GM19468 (cell line): ENCODE data around the gene LAMA3.

Source experiments
- ATAC-seq: cut with Tn5 transposase; IDR thresholded peaks from one replicate; pipeline ENCODE4 v1.9.1; 2021; ENCODE audit warnings: mild to moderate bottlenecking, moderate library complexity, moderate number of reproducible peaks; ENCODE audit not compliant: unreplicated experiment; ENCODE audit errors: extremely low read depth

LAMA3 gene

DNA sequence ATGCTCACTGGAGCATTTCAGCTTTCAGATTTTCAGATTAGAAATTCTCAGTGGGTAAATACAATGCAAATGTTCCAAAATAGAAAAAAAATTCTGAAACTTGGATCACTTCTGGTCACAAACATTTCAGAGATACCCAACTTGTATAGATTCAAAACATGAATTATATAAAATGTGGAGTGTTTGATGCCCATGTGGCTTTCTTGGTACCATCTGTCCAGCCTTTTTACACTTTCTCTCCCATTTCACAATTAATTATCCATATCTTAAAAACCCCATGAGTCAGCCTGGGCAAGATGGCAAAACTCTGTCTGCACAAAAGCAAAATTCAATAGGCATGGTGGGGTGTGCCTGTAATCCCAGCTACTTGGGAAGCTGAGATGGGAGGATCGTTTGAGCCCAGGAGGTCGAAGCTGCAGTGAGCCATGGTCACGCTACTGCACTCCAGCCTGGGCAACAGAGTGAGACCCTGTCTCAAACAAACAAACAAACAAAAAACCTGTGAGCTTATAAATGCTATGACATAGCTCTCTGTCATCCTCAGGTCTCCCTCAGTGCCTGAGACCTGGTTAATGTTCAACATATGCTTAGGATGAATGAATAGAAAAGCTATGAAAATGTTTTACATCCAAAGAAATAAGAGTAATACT is 179.0 kb downstream of the LAMA3 start:
- no peak for ATAC-seq

GRCh38 chr18:23870676-23871380 is 181.6 kb downstream of the LAMA3 start:
- no peak for ATAC-seq

GRCh38 chr18:23871410-23871809 is 182.2 kb downstream of the LAMA3 start:
- peak; percentile 42 for ATAC-seq

DNA sequence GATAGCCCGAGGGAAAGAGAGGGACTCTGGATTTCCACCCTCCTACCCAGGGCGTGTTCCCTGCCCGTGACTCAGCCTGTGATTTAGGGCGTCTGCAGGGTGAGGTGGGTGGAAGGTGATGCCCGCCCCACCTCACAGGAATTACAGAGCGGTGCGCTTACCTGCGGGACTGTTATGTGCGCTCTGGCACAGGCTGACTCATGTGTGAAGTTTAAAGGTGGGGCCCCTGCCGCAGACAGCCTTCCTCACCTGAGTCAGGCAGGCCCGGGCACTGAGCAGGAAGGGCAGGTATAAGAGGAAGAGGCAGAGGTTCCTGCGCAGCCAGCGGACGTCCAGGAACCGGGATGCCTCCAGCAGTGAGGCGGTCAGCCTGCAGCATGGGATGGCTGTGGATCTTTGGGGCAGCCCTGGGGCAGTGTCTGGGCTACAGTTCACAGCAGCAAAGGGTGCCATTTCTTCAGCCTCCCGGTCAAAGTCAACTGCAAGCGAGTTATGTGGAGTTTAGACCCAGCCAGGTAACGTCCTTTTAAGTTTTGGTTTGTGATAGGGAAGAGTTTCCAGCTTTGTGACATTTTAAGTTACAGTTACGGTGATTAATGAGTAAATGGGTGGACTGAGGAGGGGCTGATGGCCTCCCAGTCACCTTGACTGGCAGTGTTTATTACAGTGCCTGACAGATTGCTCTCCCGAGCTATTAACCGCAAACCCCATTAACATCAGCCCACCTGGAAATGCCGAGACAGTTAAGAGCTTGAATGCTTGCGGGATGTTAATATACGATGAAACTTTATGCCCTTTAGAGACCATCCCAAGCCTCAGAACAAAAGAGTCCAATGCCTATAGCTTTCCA is 183.7 kb downstream of the LAMA3 start:
- ATAC-seq = no peak

- ATAC-seq = no peak
Observed at GRCh38 chr18:23875966-23876895, 187.0 kb downstream of the LAMA3 start.

- no peak for ATAC-seq
Observed at GRCh38 chr18:23876921-23877320, 187.7 kb downstream of the LAMA3 start.

DNA sequence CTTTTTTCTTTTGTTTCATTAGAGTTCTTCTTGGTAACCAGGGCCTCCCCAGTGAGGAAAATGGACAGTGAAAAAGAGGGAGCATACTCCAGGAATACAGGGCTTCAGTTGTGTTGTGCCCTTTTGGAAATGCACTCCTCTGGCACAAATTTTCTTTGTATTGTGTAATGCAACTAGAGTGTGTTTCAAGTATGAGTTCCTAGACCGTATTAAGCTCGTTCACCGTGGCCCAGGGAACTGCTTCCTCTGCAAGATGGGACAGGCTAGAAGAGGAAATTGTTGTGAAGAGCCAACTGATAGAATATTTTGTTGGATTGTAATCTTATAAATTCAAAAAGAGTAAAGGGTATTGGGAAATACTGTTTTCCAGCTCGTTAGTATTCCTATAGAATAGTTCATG is 188.1 kb downstream of the LAMA3 start:
- ATAC-seq = no peak

DNA sequence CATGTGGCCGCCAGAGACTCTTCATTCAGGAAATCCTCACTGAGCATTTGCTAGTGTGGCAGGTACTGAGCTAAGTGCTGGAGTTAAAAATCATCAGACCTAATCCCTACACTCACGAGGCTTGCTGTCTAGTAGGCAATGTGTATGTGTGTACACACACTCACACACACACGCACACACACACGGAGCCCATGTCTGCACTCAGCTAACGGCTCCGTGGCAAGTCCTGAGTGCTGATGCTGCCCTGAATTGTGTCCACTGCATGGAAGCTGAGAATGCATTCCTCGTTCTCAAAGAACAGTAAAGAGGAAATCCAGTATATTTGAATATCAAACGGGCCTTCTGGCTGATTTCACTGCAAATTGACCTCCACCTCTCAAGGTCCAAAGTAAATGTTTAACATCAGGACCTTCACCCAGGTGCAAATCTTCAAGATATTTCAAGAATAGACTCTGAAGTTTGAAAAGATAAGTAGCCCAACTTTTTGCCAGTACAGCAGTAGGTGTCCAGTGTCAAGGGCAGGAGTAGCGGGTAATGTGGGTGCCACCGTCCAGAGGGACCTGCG is 189.2 kb downstream of the LAMA3 start:
- no peak for ATAC-seq

DNA sequence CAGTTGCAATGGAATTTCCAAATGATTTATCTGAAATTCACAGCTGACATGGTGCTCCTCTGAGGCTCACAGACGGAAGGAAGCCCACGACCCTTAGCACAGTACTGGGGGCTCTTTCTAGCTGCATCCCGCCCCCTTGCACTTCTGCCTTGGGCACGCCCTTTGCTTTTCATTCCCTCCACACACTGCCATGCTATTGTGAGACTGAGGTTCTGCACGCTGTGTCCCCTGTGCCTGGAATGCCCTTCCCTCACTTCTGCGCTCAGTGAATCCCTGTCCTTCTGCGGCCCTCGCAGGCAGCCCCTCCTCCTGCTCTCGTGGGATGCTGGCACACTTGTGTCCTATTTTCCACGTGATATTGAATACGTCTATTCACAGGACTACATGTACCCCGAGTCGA is 189.9 kb downstream of the LAMA3 start:
- ATAC-seq = no peak

DNA sequence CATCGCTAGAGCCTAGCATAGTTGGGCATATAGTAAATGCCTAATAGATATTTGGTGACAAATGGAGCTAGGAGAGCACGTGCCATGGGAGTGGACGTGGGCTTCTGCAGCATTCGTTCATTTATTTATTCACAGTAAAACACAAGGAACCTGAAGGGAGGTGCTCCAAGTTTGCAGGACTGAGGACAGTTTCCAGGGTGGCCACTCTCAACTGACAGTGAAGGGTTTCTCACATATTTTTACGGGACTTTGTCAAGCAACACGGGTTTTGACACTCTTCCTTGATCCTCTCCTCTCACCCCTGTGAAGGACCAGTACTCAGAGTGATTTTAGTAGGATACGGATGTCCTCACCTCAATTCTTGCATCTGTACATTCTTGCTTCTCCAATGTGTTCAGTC is 190.3 kb downstream of the LAMA3 start:
- ATAC-seq = no peak

DNA sequence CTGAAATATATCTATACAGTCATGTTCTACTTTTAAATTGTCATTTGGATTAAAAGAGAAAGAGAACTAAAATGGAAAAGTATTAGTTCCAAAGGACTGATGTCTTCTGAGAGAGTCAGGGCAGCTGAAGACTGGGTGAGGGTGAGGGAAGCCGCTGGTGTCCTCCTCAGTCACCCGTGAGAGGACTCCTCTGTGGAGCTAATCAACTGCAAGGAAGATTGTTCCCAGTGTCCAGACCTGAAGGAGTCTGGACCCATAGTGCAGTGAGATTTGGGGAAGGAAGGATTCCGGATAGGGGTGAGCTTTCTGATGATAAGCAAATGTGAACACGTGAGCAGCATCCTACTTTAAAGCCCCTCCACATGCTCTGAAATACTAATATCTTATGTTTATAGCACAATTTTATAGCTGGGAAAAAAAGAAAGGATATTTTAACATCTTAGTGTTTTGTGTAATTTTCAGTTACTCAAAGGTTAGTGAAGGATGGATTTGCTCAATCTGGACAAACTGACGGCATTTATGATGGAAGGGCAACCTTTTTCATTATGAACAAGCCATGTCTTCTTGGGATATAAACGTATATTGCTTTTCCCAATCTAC is 190.8 kb downstream of the LAMA3 start:
- no peak for ATAC-seq

DNA sequence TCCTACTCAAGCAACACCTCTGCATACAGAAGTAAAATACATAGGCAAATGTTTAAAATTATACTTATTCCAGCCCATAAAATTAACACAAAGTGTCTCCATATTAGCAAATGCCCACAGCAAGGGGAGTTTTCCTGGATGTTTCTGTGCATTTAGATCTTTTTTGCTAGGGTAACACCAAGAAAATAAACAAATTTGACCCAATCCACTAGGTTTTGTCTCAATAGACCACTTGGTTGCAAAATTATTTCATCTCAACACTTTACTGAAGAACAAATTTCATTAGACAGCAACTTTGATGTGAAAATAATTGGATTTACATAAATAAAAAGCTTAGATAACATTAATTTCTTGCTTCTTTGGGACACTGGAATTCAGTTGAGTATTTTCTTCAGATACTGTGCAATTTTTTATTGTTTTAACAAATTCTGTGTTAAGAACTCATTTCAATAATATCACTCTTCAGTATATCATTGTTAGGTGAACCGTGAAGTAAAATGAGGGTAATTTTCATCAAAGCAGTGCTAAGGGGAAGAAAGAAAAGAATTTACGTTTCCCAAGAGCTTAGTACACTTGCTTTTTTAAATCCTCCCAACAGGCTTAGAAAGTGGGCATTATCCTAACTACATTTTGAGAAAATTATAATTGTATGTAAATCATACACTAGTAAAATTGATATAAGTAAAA is 191.8 kb downstream of the LAMA3 start:
- ATAC-seq = no peak

- ATAC-seq = no peak
Observed at GRCh38 chr18:23881778-23882177, 192.5 kb downstream of the LAMA3 start.

- no peak for ATAC-seq
Observed at GRCh38 chr18:23882616-23883276, 193.5 kb downstream of the LAMA3 start.

DNA sequence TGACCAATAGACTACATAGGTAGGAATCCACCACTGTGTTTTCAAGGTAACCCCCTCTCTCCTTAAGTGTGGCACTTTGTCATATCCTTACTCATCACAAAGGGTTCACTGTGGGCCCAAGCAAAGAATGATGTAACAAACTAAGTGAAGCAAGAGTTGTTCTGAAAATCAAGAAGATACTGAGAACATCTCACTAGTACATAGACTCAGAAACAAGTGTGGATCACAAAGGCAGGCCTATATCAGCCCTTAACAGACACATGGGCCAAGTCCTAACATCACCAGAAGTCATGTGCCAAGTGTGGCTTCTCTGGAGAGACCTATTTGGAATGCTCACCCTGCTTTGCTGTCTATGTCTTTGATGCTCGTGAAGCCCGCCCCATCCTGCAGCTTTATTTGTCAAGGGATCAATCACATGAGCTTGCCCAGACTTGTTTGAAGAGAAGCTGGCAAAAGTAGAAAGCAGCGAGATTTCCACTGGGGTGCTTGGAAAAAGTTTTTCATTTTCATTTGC is 194.1 kb downstream of the LAMA3 start:
- no peak for ATAC-seq

DNA sequence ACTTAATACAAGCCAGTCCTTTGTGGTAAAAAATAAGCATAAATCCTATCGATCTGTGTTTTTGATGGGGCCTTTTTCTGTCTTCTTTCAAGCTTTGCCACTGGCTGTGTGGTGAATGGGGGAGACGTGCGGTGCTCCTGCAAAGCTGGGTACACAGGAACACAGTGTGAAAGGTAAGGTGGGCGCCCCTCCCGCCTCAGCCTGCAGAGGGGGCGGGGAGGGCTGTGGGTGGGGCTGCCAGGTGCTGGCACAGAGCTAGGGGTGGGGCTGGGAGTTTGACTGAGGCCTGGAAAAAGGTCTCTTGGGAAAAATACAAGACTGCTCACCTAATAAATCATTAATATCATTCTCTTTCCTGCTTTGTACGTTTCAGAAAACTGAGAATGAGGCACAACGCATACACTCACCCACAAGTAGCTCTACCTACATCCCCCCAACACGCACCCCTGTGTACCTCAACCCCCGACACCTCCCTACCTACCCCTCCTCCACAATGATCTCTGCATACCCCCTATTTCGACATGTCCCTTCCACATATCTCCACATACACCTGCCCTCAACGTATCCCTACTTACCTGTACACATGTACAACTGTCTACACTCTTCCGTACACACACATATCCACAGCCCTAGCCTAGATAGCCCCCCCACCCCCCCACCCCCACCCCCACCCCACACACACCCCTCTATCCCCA is 195.6 kb downstream of the LAMA3 start:
- ATAC-seq = no peak

DNA sequence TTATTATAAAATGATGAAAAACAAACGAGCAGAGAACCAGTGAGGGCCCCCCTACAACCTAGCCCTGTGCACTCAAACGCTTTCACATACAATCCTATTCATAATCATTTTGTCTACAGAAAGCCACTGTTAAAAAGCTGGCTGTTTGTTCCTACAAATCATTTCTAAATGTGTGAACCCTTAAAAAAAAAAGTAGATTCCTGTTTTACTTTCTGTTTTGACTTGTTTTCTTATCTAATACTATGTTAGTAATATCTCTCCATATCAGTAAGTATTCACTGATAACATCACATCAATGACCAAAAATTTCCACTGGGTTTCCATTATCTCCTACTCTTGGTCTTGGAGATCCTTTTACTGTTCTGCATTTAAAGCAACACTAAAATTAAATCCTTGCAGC is 196.5 kb downstream of the LAMA3 start:
- ATAC-seq = no peak

DNA sequence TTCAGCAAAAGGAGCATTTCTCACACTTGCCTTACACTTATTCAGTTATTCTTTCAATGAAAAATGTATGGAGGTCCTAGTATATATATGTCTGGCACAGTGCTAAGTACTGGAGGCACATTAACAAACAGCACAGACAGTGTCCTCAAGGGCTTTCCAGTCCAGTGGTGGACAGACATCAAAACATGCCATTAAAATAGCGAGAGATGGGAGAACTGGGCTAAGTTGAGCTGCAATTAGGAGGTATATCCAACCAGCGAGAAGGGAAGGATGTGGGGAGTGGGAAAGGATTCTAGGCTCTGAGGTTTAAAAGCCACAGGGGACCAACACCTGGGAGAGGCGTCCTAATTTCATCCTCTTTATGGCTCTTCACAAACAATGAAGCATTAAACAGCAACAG is 197.8 kb downstream of the LAMA3 start:
- no peak for ATAC-seq
